PFSK-1 (cell line): ENCODE results near the gene RBM8A.

ENCODE experiments used
- FOXP2 ChIP-seq: optimal IDR thresholded peaks from 2 replicates; pipeline ENCODE3; 2011; ENCODE audit warnings: borderline replicate concordance, control low read depth, inconsistent platforms; ENCODE audit not compliant: insufficient read depth; ENCODE audit errors: extremely low read length, extremely low read depth
- POLR2AphosphoS5 ChIP-seq: IDR thresholded peaks from 2 replicates; pipeline ENCODE4 v1.6.1; 2012; ENCODE audit warnings: low read depth, mild to moderate bottlenecking, control low read depth, low read length, moderate library complexity
- SIN3A ChIP-seq: IDR thresholded peaks from 2 replicates; pipeline ENCODE4 v1.6.1; 2012; ENCODE audit warnings: mild to moderate bottlenecking, low read length, moderate library complexity, borderline replicate concordance; ENCODE audit not compliant: insufficient read depth
- TAF1 ChIP-seq: IDR thresholded peaks from 2 replicates; pipeline ENCODE4 v1.6.1; 2012; ENCODE audit warnings: low read length, control low read depth, borderline replicate concordance; ENCODE audit not compliant: insufficient read depth
- TF ChIP-seq, protein P1 (sequence below), 2 experiments: IDR thresholded peaks; 2 replicates each; pipeline versions ENCODE4 v1.6.1 to v1.8.0; 2011 to 2012; ENCODE audit warnings: low read depth in 2 of 2, low read length in 2 of 2, control low read depth in 1 of 2, inconsistent platforms in 1 of 2, mild to moderate bottlenecking in 1 of 2, moderate library complexity in 1 of 2; ENCODE audit not compliant: insufficient read depth in 1 of 2

DNA sequence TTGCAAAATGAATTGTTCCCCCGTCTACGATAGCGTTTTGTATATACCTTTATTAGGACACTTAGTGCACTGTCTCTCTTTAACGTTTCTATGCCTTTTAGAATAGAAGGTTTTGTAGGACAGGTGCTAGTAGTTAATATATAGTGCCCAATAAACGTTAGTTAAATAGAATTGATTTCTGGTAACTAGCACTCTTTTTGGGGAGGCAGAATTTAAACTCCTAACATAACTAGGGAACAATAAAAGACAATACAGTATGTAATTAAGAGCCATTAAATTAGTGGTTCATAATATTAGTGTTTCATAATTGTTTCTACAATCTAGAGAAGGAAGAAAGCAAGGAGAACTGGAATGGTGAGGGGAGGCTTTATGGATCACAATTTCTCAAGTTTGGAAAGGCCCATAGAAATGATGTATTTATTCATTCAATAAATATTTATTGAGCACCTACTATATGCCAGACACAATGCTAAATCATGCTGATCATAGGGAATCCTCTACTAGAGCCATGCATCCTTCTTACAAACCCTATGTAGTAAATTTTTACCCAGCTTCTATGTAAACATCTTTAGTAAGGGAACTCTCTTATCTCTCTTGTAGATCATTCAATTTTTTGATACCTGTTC lies 37.9 kb upstream of the RBM8A start:
- TF ChIP-seq, protein P1, sequence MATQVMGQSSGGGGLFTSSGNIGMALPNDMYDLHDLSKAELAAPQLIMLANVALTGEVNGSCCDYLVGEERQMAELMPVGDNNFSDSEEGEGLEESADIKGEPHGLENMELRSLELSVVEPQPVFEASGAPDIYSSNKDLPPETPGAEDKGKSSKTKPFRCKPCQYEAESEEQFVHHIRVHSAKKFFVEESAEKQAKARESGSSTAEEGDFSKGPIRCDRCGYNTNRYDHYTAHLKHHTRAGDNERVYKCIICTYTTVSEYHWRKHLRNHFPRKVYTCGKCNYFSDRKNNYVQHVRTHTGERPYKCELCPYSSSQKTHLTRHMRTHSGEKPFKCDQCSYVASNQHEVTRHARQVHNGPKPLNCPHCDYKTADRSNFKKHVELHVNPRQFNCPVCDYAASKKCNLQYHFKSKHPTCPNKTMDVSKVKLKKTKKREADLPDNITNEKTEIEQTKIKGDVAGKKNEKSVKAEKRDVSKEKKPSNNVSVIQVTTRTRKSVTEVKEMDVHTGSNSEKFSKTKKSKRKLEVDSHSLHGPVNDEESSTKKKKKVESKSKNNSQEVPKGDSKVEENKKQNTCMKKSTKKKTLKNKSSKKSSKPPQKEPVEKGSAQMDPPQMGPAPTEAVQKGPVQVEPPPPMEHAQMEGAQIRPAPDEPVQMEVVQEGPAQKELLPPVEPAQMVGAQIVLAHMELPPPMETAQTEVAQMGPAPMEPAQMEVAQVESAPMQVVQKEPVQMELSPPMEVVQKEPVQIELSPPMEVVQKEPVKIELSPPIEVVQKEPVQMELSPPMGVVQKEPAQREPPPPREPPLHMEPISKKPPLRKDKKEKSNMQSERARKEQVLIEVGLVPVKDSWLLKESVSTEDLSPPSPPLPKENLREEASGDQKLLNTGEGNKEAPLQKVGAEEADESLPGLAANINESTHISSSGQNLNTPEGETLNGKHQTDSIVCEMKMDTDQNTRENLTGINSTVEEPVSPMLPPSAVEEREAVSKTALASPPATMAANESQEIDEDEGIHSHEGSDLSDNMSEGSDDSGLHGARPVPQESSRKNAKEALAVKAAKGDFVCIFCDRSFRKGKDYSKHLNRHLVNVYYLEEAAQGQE (IDR thresholded peaks at IDR 0.05; ENCODE audit: insufficient read depth in 1 of 2, low read depth in 2 of 2, low read length in 2 of 2): no peak
- TF ChIP-seq TAF1 (no peak), POLR2AphosphoS5 (no peak), SIN3A (no peak), FOXP2 (no peak)
